ENCODE measurements around the gene CYP2A7. TPM values are rescaled to one million over a fixed set of nuclear protein-coding genes. Genes with fewer than 3 reads are reported as not detected.
"Not testable (repeated sequence)": the region's sequence is repeated elsewhere in the genome, so short reads cannot be mapped to it uniquely, and the experiment has no call there.

CYP2A7 gene
- total RNA-seq, 1 donor from 2014 or later, result not detected

- no peak for DNase-seq (ENCODE audit: low read depth, low spot score)
- H3K27me3 Mint-ChIP-seq (ENCODE audit: low read depth), result peaks cover 91% of the 10 kb centered on the region
Observed at GRCh38 chr19:40872209-40872608, 9.8 kb downstream of the CYP2A7 start.

GRCh38 chr19:40867701-40868100 lies 14.3 kb downstream of the CYP2A7 start:
- Mint-ChIP-seq H3K27me3 (ENCODE audit: low read depth) (peaks cover 59% of the 10 kb centered on the region), H3K36me3 (ENCODE audit: low read depth) (no peaks in the 10 kb centered on the region), H3K4me3 (no peak overlapping the region), H3K4me1 (no peaks in the 10 kb centered on the region), H3K27ac (ENCODE audit: unreplicated experiment) (no peak overlapping the region), H3K9me3 (no peaks in the 10 kb centered on the region)
- no peak for DNase-seq (ENCODE audit: low read depth, low spot score)
- no peak for TF ChIP-seq CTCF (conservative IDR thresholded peaks at IDR 0.05)

More at GRCh38 chr19:40872209-40872608, 9.8 kb downstream of the CYP2A7 start:
- Mint-ChIP-seq H3K4me3 (no peak overlapping the region), H3K9me3 (no peaks in the 10 kb centered on the region), H3K4me1 (no peaks in the 10 kb centered on the region), H3K36me3 (ENCODE audit: low read depth) (no peaks in the 10 kb centered on the region), H3K27ac (ENCODE audit: unreplicated experiment) (no peak overlapping the region)
- no peak for TF ChIP-seq CTCF (conservative IDR thresholded peaks at IDR 0.05)

- H3K4me1 Mint-ChIP-seq; H3K36me3 Mint-ChIP-seq (ENCODE audit: low read depth); H3K27ac Mint-ChIP-seq (ENCODE audit: unreplicated experiment); H3K9me3 Mint-ChIP-seq; DNase-seq (ENCODE audit: low read depth, low spot score); H3K4me3 Mint-ChIP-seq: not testable (repeated sequence)
- peaks cover 38% of the 10 kb centered on the region for H3K27me3 Mint-ChIP-seq (ENCODE audit: low read depth)
Observed at GRCh38 chr19:40864739-40865496, 17.1 kb downstream of the CYP2A7 start.

GRCh38 chr19:40862785-40863184 lies 19.2 kb downstream of the CYP2A7 start:
- Mint-ChIP-seq H3K4me1 (no peaks in the 10 kb centered on the region), H3K27ac (ENCODE audit: unreplicated experiment) (no peak overlapping the region), H3K4me3 (no peak overlapping the region), H3K27me3 (ENCODE audit: low read depth) (peaks cover 25% of the 10 kb centered on the region), H3K9me3 (no peaks in the 10 kb centered on the region), H3K36me3 (ENCODE audit: low read depth) (no peaks in the 10 kb centered on the region)
- TF ChIP-seq CTCF (conservative IDR thresholded peaks at IDR 0.05), result no peak
- no peak for DNase-seq (ENCODE audit: low read depth, low spot score)

- DNase-seq (ENCODE audit: low read depth, low spot score), result no peak
- Mint-ChIP-seq H3K36me3 (ENCODE audit: low read depth) (no peaks in the 10 kb centered on the region), H3K27me3 (ENCODE audit: low read depth) (peaks cover 20% of the 10 kb centered on the region), H3K27ac (ENCODE audit: unreplicated experiment) (no peak overlapping the region), H3K4me3 (no peak overlapping the region), H3K9me3 (no peaks in the 10 kb centered on the region), H3K4me1 (no peaks in the 10 kb centered on the region)
- no peak for TF ChIP-seq CTCF (conservative IDR thresholded peaks at IDR 0.05)
Observed at GRCh38 chr19:40862333-40862732, 19.7 kb downstream of the CYP2A7 start.

- no peaks in the 10 kb centered on the region for H3K9me3 Mint-ChIP-seq
- no peak overlapping the region for H3K4me3 Mint-ChIP-seq
- peaks cover 13% of the 10 kb centered on the region for H3K27me3 Mint-ChIP-seq (ENCODE audit: low read depth)
- H3K27ac Mint-ChIP-seq (ENCODE audit: unreplicated experiment), result no peak overlapping the region
- no peaks in the 10 kb centered on the region for H3K36me3 Mint-ChIP-seq (ENCODE audit: low read depth)
- no peaks in the 10 kb centered on the region for H3K4me1 Mint-ChIP-seq
- DNase-seq (ENCODE audit: low read depth, low spot score), result no peak
- no peak for TF ChIP-seq CTCF (conservative IDR thresholded peaks at IDR 0.05)
Observed at GRCh38 chr19:40858109-40858508, 23.9 kb downstream of the CYP2A7 start.

GRCh38 chr19:40852467-40853152 lies 29.4 kb downstream of the CYP2A7 start:
- not testable (repeated sequence) for H3K4me3 Mint-ChIP-seq; H3K36me3 Mint-ChIP-seq (ENCODE audit: low read depth); H3K4me1 Mint-ChIP-seq; DNase-seq (ENCODE audit: low read depth, low spot score); H3K27ac Mint-ChIP-seq (ENCODE audit: unreplicated experiment); H3K9me3 Mint-ChIP-seq
- peaks cover 46% of the 10 kb centered on the region for H3K27me3 Mint-ChIP-seq (ENCODE audit: low read depth)

GRCh38 chr19:40850277-40850676 lies 31.8 kb downstream of the CYP2A7 start, which contains the start of gene CYP2A6:
Gene CYP2A6 (minus strand): TSS chr19:40850447. CDS start chr19:40850426, 21 bp downstream.
- not testable (repeated sequence) for H3K4me1 Mint-ChIP-seq; H3K36me3 Mint-ChIP-seq (ENCODE audit: low read depth); H3K27ac Mint-ChIP-seq (ENCODE audit: unreplicated experiment); DNase-seq (ENCODE audit: low read depth, low spot score); H3K4me3 Mint-ChIP-seq; H3K9me3 Mint-ChIP-seq
- peaks cover 66% of the 10 kb centered on the region for H3K27me3 Mint-ChIP-seq (ENCODE audit: low read depth)
